Kidney (tissue), 14 donors: Measurements from ENCODE around the gene ANGPTL2. TPM values are rescaled to one million over a fixed set of nuclear protein-coding genes. Genes with fewer than 3 reads are reported as not detected.

Source experiments
- DNase-seq, 5 donors: peaks; one replicate each; pipeline ENCODE4 v3.0.0-alpha.2; 2013 to 2020
- FAIRE-seq: peaks from 2 replicates; lab custom pipeline; 2012; peaks lifted over from hg19 to GRCh38; lab: Jason Lieb, UNC
- H3K27ac ChIP-seq, 2 donors: one replicate each; pipeline ENCODE4 v1.7.0; 2013; ENCODE audit warnings: low read depth in 2 of 2, low read length in 2 of 2, inconsistent platforms in 1 of 2
- H3K27me3 ChIP-seq: one replicate; pipeline ENCODE4 v1.7.1; 2013; ENCODE audit warnings: low read length, inconsistent platforms; ENCODE audit not compliant: control insufficient read depth, insufficient read depth
- H3K36me3 ChIP-seq, 3 donors: one replicate each; pipeline versions ENCODE4 v1.7.0 to v1.7.1; 2013; ENCODE audit warnings: low read length in 3 of 3, control low read depth in 1 of 3, inconsistent platforms in 1 of 3; ENCODE audit not compliant: insufficient read depth in 3 of 3, control insufficient read depth in 2 of 3
- H3K4me1 ChIP-seq, 3 donors: one replicate each; pipeline versions ENCODE4 v1.7.0 to v1.7.1; 2013; ENCODE audit warnings: low read length in 3 of 3, inconsistent platforms in 1 of 3, low read depth in 1 of 3; ENCODE audit not compliant: control insufficient read depth in 2 of 3, insufficient read depth in 2 of 3
- H3K4me3 ChIP-seq, 3 donors: one replicate each; pipeline versions ENCODE4 v1.7.0 to v1.8.1; 2013; ENCODE audit warnings: low read length in 3 of 3, control low read depth in 1 of 3, inconsistent platforms in 1 of 3
- H3K9ac ChIP-seq, 3 donors: one replicate each; pipeline versions ENCODE4 v1.7.0 to v1.7.1; 2013; ENCODE audit warnings: low read length in 3 of 3, control low read depth in 1 of 3, inconsistent platforms in 1 of 3
- H3K9me3 ChIP-seq, 3 donors: one replicate each; pipeline versions ENCODE4 v1.7.0 to v1.7.1; 2013; ENCODE audit warnings: low read length in 3 of 3, control low read depth in 1 of 3, inconsistent platforms in 1 of 3; ENCODE audit not compliant: control insufficient read depth in 2 of 3, insufficient read depth in 1 of 3
- CTCF ChIP-seq: IDR thresholded peaks from 3 replicates; pipeline ENCODE4 v1.5.1; 2012; ENCODE audit warnings: mild to moderate bottlenecking, moderate library complexity, borderline replicate concordance; ENCODE audit not compliant: insufficient read depth; ENCODE audit errors: extremely low read depth
- intact Hi-C: fragments of 100-400 bp; cut with DNase I; formaldehyde crosslinking; loops from one replicate; pipeline ENCODE4 v1.11.1; 2022
- polyA plus RNA-seq: library from polyadenylated mRNA; stranded (reverse); fragments of 350-450 nt; fragmentation: Illumina TruSeq; extraction: RNeasy Lipid Tissue Mini Kit (QIAGEN cat#74804); gene quantifications from one replicate; pipeline ENCODE4 v1.2.3, GENCODE V29; 2014; ENCODE audit warnings: low read depth, low replicate concordance; ENCODE audit not compliant: insufficient read depth
- total RNA-seq: library from RNA; stranded (reverse); fragmentation: NEBNext Ultra II Directional; extraction: Animal tissue kit (Norgen Biotek cat#: 25700); gene quantifications from one replicate; pipeline ENCODE4 v1.2.1, GENCODE V29; 2021
- donor health status: control.
- donor health status: control.
- donor health status: control.
- donor health status: control.
- donor health status: control.
- donor health status: DM: yes; HTN: yes; CAD: no.
- donor health status: Normal renal cell carcinoma (clear cell type).

ANGPTL2 gene
- total and polyA plus RNA-seq, 2 donors from 2014 or later = 4.3 to 12.4 TPM

GRCh38 chr9:127154390-127155191, 32.2 kb upstream of the ANGPTL2 start:
- Histone ChIP-seq H3K36me3 (no peaks in the 10 kb centered on the region), H3K4me3 (no peak overlapping the region), H3K27ac (no peak overlapping the region), H3K27me3 (no peaks in the 10 kb centered on the region), H3K4me1 (peaks cover 0 to 6% (median under 1%) of the 10 kb centered on the region in 3 donors), H3K9ac (no peak overlapping the region), H3K9me3 (no peaks in the 10 kb centered on the region)
- FAIRE-seq (no peak), DNase-seq (peak in 1 of 5 donors; percentile 71)
- TF ChIP-seq CTCF = no peak
- intact Hi-C loops = no loop called here

GRCh38 chr9:127154003-127154389, 31.6 kb upstream of the ANGPTL2 start:
- TF ChIP-seq CTCF = no peak
- Histone ChIP-seq H3K36me3 (no peaks in the 10 kb centered on the region), H3K27ac (no peak overlapping the region), H3K9me3 (no peaks in the 10 kb centered on the region), H3K4me1 (peaks cover 0 to 4% (median 0%) of the 10 kb centered on the region in 3 donors), H3K4me3 (no peak overlapping the region), H3K27me3 (no peaks in the 10 kb centered on the region), H3K9ac (no peak overlapping the region)
- peak in 2 of 5 donors; percentile 20 to 61 for DNase-seq
- no peak for FAIRE-seq
- intact Hi-C loops = no loop called here

DNA sequence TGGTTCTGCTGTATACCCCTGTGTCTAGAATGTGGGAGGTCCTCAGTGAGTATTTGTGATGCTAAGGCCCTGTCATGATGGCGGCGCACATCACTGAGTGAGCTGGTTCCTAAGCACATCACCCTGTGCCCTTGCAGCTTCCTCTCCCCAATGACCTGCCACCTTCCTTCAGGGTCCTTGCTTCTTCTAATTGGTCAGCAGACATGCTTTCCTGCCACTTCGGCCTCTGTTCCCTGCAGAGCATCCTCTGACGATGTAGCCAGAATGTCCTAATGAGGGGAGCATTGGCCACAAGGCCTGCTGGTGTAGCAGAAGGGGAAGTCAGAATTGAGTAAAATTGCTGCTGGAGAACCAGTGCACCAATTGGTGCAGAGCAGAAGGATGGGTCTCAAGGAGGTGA, 31.1 kb upstream of the ANGPTL2 start:
- no peak for TF ChIP-seq CTCF
- Histone ChIP-seq H3K27ac (no peak overlapping the region), H3K4me1 (peaks cover 0 to 3% (median 0%) of the 10 kb centered on the region in 3 donors), H3K36me3 (no peaks in the 10 kb centered on the region), H3K9ac (no peak overlapping the region), H3K27me3 (no peaks in the 10 kb centered on the region), H3K9me3 (no peaks in the 10 kb centered on the region), H3K4me3 (no peak overlapping the region)
- FAIRE-seq (no peak), DNase-seq (peak in 2 of 5 donors; percentile 8 to 14)
- intact Hi-C loops = no loop called here
